Peyer's patch (tissue), 4 donors: ENCODE data around the gene ELMOD3.

ENCODE experiments used
- POLR2A ChIP-seq, 2 donors: fragments of 450-650 bp; IDR thresholded peaks; one replicate each; pipeline ENCODE4 v1.5.1; 2017; ENCODE audit warnings: antibody characterized with exemption in 2 of 2, mild to moderate bottlenecking in 2 of 2, moderate library complexity in 2 of 2
- TF ChIP-seq, protein P1 (sequence below), 6 experiments: fragments of 450-650 bp in 4 of 6; fragments of 200-600 bp in 2 of 6; sonication (generic) in 1 of 6; IDR thresholded peaks; one replicate each; pipeline ENCODE4 v1.5.1; 2017 to 2019; ENCODE audit warnings: antibody characterized with exemption in 6 of 6, mild to moderate bottlenecking in 3 of 6, moderate library complexity in 1 of 6

- TF ChIP-seq, protein P1, sequence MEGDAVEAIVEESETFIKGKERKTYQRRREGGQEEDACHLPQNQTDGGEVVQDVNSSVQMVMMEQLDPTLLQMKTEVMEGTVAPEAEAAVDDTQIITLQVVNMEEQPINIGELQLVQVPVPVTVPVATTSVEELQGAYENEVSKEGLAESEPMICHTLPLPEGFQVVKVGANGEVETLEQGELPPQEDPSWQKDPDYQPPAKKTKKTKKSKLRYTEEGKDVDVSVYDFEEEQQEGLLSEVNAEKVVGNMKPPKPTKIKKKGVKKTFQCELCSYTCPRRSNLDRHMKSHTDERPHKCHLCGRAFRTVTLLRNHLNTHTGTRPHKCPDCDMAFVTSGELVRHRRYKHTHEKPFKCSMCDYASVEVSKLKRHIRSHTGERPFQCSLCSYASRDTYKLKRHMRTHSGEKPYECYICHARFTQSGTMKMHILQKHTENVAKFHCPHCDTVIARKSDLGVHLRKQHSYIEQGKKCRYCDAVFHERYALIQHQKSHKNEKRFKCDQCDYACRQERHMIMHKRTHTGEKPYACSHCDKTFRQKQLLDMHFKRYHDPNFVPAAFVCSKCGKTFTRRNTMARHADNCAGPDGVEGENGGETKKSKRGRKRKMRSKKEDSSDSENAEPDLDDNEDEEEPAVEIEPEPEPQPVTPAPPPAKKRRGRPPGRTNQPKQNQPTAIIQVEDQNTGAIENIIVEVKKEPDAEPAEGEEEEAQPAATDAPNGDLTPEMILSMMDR (IDR thresholded peaks at IDR 0.05) = no peak
- TF ChIP-seq POLR2A (IDR thresholded peaks at IDR 0.05) = no peak
Observed at GRCh38 chr2:85400541-85401463, 46.2 kb downstream of the ELMOD3 start.
